ENCODE data around the gene CRABP1.

GRCh38 chr15:78396976-78397375 lies 56.8 kb downstream of the CRABP1 start:
- TF ChIP-seq CTCF (IDR thresholded peaks at IDR 0.05; ENCODE audit: low read length) (peak; percentile 10; the same call in 1 of the 2 replicates), EZH2 (optimal IDR thresholded peaks at IDR 0.05; ENCODE audit: low read depth, low read length) (no peak), EZH2phosphoT487 (IDR thresholded peaks at IDR 0.05; ENCODE audit: low read length) (no peak)
